PFSK-1 (cell line): Measurements from ENCODE around the gene FRMD4A.

Source experiments
- FOXP2 ChIP-seq: optimal IDR thresholded peaks from 2 replicates; pipeline ENCODE3; 2011; ENCODE audit warnings: borderline replicate concordance, control low read depth, inconsistent platforms; ENCODE audit not compliant: insufficient read depth; ENCODE audit errors: extremely low read length, extremely low read depth
- POLR2AphosphoS5 ChIP-seq: IDR thresholded peaks from 2 replicates; pipeline ENCODE4 v1.6.1; 2012; ENCODE audit warnings: low read depth, mild to moderate bottlenecking, control low read depth, low read length, moderate library complexity
- REST ChIP-seq, 2 experiments: IDR thresholded peaks; 2 replicates each; pipeline versions ENCODE4 v1.6.1 to v1.8.0; 2011 to 2012; ENCODE audit warnings: low read depth in 2 of 2, low read length in 2 of 2, control low read depth in 1 of 2, inconsistent platforms in 1 of 2, mild to moderate bottlenecking in 1 of 2, moderate library complexity in 1 of 2; ENCODE audit not compliant: insufficient read depth in 1 of 2
- SIN3A ChIP-seq: IDR thresholded peaks from 2 replicates; pipeline ENCODE4 v1.6.1; 2012; ENCODE audit warnings: mild to moderate bottlenecking, low read length, moderate library complexity, borderline replicate concordance; ENCODE audit not compliant: insufficient read depth
- TAF1 ChIP-seq: IDR thresholded peaks from 2 replicates; pipeline ENCODE4 v1.6.1; 2012; ENCODE audit warnings: low read length, control low read depth, borderline replicate concordance; ENCODE audit not compliant: insufficient read depth

DNA sequence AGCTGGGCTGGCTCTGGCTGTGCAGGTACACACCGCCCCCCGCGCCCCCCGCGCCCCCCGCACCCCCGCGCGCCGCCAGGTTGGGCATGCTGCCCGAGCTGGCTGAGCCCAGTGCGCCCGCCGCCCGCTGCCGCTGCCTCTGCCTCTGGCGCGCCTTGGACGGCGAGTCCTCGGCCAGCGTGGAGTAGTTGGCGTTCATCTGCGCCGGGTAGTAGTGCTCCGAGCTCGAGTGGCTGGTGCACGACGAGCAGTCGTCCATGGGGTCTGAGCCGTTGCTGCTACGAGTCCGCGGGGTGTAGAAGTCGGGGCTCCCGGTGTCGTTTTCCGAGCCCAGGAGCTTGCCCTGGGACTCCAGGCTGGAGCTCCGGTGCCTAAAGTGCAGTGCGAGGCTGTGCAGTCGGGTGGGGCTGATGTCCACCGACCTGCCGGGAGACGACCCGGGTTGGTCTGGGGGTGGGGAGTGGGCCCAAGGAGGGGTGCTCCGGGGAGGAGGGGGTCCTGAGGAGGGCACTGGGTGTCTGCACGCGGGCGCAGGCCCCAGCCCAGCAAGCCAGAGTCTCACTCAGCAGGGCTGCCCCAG is 673.5 kb downstream of the FRMD4A start:
- TF ChIP-seq SIN3A: no peak
- TF ChIP-seq TAF1: no peak
- no peak for TF ChIP-seq POLR2AphosphoS5
- TF ChIP-seq REST (IDR thresholded peaks at IDR 0.05; ENCODE audit: insufficient read depth in 1 of 2, low read depth in 2 of 2, low read length in 2 of 2): no peak
- TF ChIP-seq FOXP2: no peak
